Measurements from ENCODE around the gene COQ4.

Gene COQ4

GRCh38 chr9:128342971-128343680, 20.5 kb downstream of the COQ4 start:
- no peak for DNase-seq

GRCh38 chr9:128343855-128344254, 21.2 kb downstream of the COQ4 start:
- no peak for DNase-seq

- no peak for DNase-seq
Observed at GRCh38 chr9:128344931-128345605, 22.4 kb downstream of the COQ4 start.

GRCh38 chr9:128349125-128349524, 26.5 kb downstream of the COQ4 start:
- no peak for DNase-seq

GRCh38 chr9:128349772-128350171, 27.1 kb downstream of the COQ4 start:
- no peak for DNase-seq

DNA sequence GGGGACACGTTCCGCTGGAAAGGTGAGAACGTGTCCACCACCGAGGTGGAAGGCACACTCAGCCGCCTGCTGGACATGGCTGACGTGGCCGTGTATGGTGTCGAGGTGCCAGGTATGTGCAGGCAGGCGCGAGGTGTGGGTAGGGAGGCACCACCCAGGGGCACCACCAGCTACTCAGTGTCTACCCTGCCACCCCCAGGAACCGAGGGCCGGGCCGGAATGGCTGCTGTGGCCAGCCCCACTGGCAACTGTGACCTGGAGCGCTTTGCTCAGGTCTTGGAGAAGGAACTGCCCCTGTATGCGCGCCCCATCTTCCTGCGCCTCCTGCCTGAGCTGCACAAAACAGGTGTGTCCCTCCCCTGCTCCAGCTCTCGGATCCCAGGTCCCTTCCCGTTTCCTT, 32.8 kb downstream of the COQ4 start:
- DNase-seq: no peak

GRCh38 chr9:128358090-128358489, 35.5 kb downstream of the COQ4 start:
- DNase-seq: no peak

GRCh38 chr9:128358861-128359260, 36.2 kb downstream of the COQ4 start:
- DNase-seq: no peak

GRCh38 chr9:128360826-128361225, 38.2 kb downstream of the COQ4 start:
- DNase-seq: no peak

DNA sequence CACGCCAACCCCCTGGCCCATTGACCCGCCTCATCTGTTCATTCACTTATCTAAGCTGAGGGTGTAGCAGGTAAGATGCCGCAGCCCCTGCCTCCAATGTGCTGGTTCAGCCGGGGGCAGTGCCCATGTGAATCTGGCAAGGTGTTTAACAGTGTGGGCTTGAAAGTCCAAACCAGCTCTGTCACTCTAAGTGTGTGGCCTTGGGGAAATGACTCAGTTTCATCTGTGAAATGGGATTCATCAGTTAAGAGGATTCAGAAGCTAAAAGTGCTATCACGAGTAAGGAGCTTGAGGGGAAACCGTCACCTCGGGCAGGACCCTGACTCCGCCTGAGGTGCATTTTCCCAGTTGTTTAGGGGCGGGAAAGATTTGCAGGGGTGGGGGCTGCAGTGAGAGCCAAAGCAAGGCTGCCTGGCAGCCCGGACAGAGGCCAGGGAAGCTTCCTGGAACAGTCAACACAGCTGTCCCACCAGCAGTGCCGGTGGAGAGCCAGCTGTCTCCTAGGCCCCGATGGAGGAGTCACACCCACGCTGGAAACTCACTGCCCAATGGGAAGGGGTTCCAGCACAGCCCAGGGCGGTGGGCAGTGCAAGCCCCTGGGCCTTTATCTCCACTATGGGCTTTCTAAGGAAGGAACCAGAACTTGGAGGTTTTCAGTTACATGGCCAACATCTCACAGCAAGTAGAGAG, 38.8 kb downstream of the COQ4 start:
- peak; percentile 64 for DNase-seq

DNA sequence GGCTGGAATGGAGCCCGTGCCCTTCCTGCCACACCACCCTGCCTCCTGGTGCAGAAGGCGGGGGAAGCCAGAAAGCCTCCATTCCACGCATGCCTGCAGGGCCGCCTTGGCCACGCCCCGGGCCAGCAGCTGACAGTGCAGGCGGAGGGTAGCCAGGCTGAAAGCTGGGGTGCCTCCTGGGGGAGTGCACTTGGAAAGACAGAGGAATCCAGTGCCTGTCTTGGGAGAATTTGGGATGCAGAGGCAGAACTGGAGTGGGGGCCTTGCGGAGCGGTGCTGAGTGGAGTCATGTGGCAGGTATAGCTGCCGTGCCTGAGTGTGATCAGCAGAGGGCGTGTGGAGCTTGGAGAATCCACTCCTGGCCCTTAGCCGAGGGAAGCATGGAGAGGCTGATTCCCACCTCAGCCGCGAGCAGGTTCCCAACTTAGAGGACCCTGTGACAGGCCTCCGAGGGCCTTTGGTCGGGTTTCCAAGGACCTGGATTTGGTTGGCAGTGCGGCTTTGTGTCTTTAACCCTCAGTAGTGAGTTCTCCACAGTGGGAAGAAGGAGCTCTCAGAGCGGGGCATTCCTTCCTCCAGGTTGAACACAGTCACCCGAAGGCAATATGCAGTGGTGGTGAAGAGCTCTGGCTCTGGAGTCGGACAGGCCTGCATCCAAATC, 39.5 kb downstream of the COQ4 start:
- peak; percentile 76 for DNase-seq

- no peak for DNase-seq
Observed at GRCh38 chr9:128362774-128363173, 40.1 kb downstream of the COQ4 start.

DNA sequence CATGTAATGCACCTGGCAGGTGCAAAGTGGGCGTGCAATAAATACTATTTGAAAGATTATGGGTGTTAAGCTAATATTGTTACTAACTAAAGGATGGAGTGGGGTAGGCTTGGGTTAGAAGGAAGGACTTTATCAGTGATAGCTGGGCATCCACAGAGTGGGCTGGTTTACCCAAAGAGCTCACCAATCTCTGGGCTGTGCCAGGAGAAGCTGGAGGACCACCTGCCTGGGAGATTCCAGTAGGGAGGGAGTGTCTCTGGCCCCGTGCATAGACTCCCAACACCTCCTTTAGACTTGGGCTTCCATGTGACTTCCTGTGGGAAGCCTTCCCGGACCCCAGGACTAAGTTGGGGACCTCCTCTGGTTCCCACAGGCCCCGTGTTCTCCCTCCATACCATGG, 42.9 kb downstream of the COQ4 start:
- DNase-seq: no peak

GRCh38 chr9:128369024-128369706, 46.5 kb downstream of the COQ4 start:
- no peak for DNase-seq

DNA sequence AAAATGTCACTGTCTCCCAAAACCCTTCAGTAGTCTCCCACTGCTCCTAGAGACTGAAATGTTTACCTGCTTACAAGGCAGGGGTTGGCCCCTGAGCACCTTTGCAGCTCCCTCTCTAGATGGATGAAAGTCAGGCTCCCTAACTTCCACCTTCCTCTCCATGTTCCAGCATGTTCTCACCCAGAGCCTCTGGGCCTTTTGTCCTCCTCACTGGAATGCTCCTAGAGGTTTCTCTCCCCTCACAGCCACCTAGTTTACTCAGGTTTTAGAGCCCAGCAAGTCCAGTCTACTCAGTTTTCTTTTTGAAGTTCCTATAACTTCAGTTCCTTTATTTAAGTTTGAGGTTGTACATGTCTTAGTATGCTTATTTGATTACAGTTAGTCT, 47.7 kb downstream of the COQ4 start:
- no peak for DNase-seq

DNA sequence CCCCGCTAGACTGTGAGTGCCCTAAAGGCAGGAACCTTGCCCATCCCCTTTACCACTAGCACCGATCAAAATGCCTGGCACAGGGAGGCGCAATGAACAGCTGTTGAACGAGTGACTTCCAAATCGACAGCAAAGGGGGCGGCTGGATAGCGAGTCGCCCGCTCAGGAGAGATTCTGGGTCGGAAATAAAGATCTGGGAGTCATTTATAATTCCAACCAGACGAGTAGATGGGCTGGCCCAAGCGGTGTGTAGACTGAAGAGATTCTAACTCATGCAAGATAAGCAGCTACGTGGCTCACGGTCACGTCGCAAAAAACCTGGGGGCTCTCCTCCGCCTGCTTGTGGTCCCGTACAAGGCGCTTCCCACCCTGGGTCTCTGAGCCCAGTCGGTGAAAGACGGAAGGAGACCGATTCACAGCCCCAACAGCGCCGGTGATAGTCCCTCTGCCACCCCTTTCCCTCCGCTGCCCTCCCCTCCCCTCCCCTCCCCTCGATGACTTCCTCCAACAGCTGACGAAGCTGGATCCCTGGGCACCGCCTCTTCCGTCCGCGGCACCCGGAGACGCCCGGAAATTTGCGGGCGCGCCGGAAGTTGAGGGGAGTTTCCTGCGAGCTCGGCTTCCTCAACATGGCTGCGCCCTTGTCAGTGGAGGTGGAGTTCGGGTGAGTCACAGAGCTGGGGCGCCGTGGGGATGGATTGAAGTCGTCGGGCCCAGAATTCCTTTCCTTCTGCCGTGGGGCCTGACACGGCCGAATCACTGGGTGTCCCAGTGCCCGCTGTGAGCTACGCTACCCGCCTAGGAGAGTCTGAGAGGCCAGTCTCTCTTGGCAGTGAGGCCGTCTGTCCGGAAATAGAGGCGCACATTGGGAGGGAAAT, 48.4 kb downstream of the COQ4 start, which contains the start of gene URM1:
TSS of gene URM1 (plus strand) at position 623 of the 878 bp plus-strand sequence. CDS start at position 630, 7 bp downstream.
- DNase-seq: peak; percentile 85

DNA sequence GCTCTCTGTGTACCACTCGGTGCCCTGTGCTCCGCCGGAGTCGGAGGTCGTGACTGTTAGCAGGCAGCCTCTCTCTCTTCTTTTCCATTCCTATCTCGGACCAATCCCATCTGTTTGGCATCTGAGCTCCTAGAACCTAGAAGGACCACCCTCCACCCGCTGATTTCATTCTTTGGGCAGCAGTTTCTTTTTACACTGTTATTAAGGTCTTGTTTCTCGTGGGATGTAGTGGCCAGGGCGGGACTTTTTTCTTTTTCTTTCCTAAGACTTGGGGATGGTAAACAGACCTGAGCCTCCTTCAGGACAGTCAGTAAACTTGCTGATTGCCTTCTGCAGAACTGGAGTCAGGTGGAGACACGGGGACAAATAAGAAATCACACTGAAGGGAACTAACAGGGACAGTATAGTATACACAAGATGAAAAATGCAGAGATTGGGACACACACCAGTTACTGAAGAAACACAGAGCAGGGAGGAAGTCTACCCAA, 49.0 kb downstream of the COQ4 start:
- DNase-seq: no peak

DNA sequence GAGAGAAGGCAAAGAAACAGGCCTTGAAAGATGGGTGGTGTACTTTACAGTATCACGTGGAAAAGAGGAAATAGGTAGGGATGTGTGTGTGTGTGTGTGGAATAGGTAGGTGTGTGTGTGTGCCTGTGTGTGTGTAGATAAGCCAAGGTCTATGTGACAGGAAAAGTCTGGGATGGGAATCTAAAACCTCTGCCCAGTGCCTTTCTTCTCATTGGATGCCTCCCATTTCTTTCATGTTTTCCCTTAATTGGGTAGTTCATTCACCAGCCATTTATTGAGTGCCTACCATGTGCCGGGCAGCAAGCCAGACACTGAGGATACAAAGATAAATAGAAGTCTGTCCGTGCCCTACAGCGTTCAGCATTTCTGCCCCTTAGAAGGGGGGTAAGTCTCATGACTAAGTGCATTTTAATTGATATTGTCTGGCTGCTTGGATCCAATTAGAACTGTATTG, 49.6 kb downstream of the COQ4 start:
- no peak for DNase-seq

DNA sequence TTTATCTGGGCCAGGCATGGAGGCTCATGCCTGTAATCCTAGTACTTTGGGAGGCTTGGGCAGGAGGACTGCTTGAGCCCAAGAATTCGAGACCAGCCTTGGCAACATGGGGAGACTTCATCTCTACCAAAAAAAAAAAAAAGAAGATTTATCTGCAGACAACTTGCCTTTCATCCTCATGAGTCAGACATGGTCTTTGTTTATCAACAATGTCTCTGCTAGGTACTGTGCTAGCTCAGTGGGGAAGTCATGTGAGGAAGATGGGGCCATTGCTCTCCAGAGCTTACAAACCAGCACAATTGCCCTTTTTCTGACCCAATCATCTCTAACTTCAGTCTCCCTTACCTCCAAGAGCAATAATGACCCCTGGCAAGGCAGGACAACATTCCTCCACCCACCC, 50.1 kb downstream of the COQ4 start:
- no peak for DNase-seq

GRCh38 chr9:128374221-128374675, 51.6 kb downstream of the COQ4 start:
- no peak for DNase-seq

DNA sequence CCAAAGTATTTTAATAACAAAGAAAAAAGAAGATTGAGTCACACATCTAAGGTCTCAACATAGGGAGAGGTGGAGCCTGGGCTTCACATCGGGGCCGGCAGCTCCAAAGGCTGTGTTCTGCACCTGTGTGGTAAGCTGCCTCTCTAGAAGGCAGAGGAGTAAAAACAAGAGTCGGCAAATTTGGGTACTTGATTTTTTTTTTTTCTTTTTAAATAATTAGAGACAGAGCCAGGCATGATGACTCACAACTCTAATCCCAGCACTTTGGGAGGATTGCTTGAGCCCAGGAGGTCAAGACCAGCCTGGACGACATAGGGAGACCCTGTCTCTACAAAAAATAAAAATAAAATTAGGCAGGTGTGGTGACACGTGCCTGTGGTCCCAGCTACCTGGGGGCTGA, 53.2 kb downstream of the COQ4 start:
- no peak for DNase-seq
